Left renal pelvis (tissue), 4 donors: ENCODE results near the gene GH2. TPM values are rescaled to one million over a fixed set of nuclear protein-coding genes. Genes with fewer than 3 reads are reported as not detected.

Source experiments
- polyA plus RNA-seq, 4 donors: library from polyadenylated mRNA; unstranded; fragments of 120-200 nt; gene quantifications; one replicate each; pipeline ENCODE4 v1.2.1, GENCODE V29; 2013; ENCODE audit not compliant: insufficient read length in 4 of 4

GH2 gene
- polyA plus RNA-seq, 4 donors = not detected

Other genes with a start within 250 kb of the GH2 start
- 10 to 100 TPM; 20.0 to 37.0 (median 23.2) TPM for gene LIMD2, start 181.8 kb downstream of the GH2 start, polyA plus RNA-seq
- gene STRADA, start 140.1 kb downstream of the GH2 start, polyA plus RNA-seq = 10 to 100 TPM; 36.6 to 73.5 (median 44.7) TPM
- gene CCDC47, start 108.3 kb downstream of the GH2 start, polyA plus RNA-seq = 100 to 1,000 TPM in 2 of 4 donors, 10 to 100 TPM in 2; 60.3 to 120 (median 105) TPM
- 100 to 1,000 TPM; 155 to 200 (median 186) TPM for gene DDX42, start 107.8 kb downstream of the GH2 start, polyA plus RNA-seq
- 100 to 1,000 TPM; 122 to 197 (median 173) TPM for gene PSMC5, start 54.5 kb downstream of the GH2 start, polyA plus RNA-seq
- 10 to 100 TPM; 40.5 to 83.2 (median 59.9) TPM for gene FTSJ3, start 54.3 kb downstream of the GH2 start, polyA plus RNA-seq
- gene SMARCD2, start 39.3 kb downstream of the GH2 start, polyA plus RNA-seq = 10 to 100 TPM; 42.7 to 61.0 (median 55.5) TPM
- under 1 TPM in 2 of 4 donors, not detected in 2; 0.17 to 0.90 TPM for gene CSH2, start 8.3 kb downstream of the GH2 start, polyA plus RNA-seq
- gene CSH1, start 14.6 kb upstream of the GH2 start, polyA plus RNA-seq = 1 to 10 TPM in 1 of 4 donors, not detected in 3; 2.7 TPM
- gene CSHL1, start 29.3 kb upstream of the GH2 start, polyA plus RNA-seq = not detected
- not detected for gene GH1, start 36.9 kb upstream of the GH2 start, polyA plus RNA-seq
- gene CD79B, start 50.4 kb upstream of the GH2 start, polyA plus RNA-seq = 1 to 10 TPM; 1.2 to 3.5 (median 2.7) TPM
- gene SCN4A, start 91.0 kb upstream of the GH2 start, polyA plus RNA-seq = 1 to 10 TPM in 2 of 4 donors, under 1 TPM in 2; 0.67 to 1.5 (median 1.1) TPM
- 1 to 10 TPM; 1.2 to 3.9 (median 3.1) TPM for gene PRR29, start 116.4 kb upstream of the GH2 start, polyA plus RNA-seq
- 10 to 100 TPM; 21.7 to 27.7 (median 26.7) TPM for gene ICAM2, start 138.7 kb upstream of the GH2 start, polyA plus RNA-seq
- gene ERN1, start 248.2 kb upstream of the GH2 start, polyA plus RNA-seq = 1 to 10 TPM; 8.0 to 9.5 (median 9.0) TPM